ENCODE data around the gene RRH.

GRCh38 chr4:109848501-109848900 is 20.7 kb downstream of the RRH start:
- no peak for TF ChIP-seq MED1 (CRISPR knock-in tag; IDR thresholded peaks at IDR 0.05)
- TF ChIP-seq NFYB (CRISPR knock-in tag; IDR thresholded peaks at IDR 0.05), result no peak
- no peak for TF ChIP-seq ZNF629 (CRISPR knock-in tag; conservative IDR thresholded peaks at IDR 0.05)
- no peak for TF ChIP-seq MAFF (IDR thresholded peaks at IDR 0.05; ENCODE audit: low read depth, low read length)
- no peak for TF ChIP-seq GABPB1 (CRISPR knock-in tag; IDR thresholded peaks at IDR 0.05)
- no peak for TF ChIP-seq ZFX (CRISPR knock-in tag; IDR thresholded peaks at IDR 0.05; ENCODE audit: low read depth)
- TF ChIP-seq USF2 (IDR thresholded peaks at IDR 0.05; ENCODE audit: low read depth, low read length), result no peak
- TF ChIP-seq USF2 (CRISPR knock-in tag; IDR thresholded peaks at IDR 0.05; ENCODE audit: borderline replicate concordance), result no peak
- no peak for TF ChIP-seq POLR2A (IDR thresholded peaks at IDR 0.05; ENCODE audit: insufficient read depth in 1 of 2, low read depth in 2 of 2, low read length in 2 of 2)
- no peak for TF ChIP-seq NFAT5 (CRISPR knock-in tag; IDR thresholded peaks at IDR 0.05)
- TF ChIP-seq RBM39 (IDR thresholded peaks at IDR 0.05; ENCODE audit: low read depth, low read length, poor library complexity, severe bottlenecking), result no peak
- no peak for TF ChIP-seq SNAPC5 (CRISPR knock-in tag; IDR thresholded peaks at IDR 0.05; ENCODE audit: borderline replicate concordance)
